Stomach (tissue), 9 donors: Measurements from ENCODE around the gene RABGAP1L. TPM values are rescaled to one million over a fixed set of nuclear protein-coding genes. Genes with fewer than 3 reads are reported as not detected.

Source experiments
- DNase-seq, 2 donors: peaks; one replicate each; pipeline versions ENCODE4 v3.0.0 to v3.0.0-alpha.2; 2013 to 2019
- H3K27ac ChIP-seq, 5 donors: fragments of 200-600 bp in 4 of 5; sonication (generic) in 4 of 5; one replicate each; pipeline ENCODE4 v1.5.1; 2013 to 2019; ENCODE audit warnings: mild to moderate bottlenecking in 1 of 5, moderate library complexity in 1 of 5
- H3K27me3 ChIP-seq, 3 donors: fragments of 200-600 bp; sonication (generic); one replicate each; pipeline ENCODE4 v1.5.1; 2017 to 2019; ENCODE audit warnings: mixed run types in 1 of 3
- H3K36me3 ChIP-seq, 4 donors: fragments of 200-600 bp; sonication (generic); 1 replicate in 3 of 4; 2 replicates in 1 of 4; pipeline ENCODE4 v1.5.1; 2016 to 2019
- H3K4me1 ChIP-seq, 4 donors: fragments of 200-600 bp; sonication (generic); one replicate each; pipeline ENCODE4 v1.5.1; 2016 to 2019
- H3K4me3 ChIP-seq, 4 donors: fragments of 200-600 bp; sonication (generic) in 3 of 4; one replicate each; pipeline ENCODE4 v1.5.1; 2016 to 2019; ENCODE audit warnings: mild to moderate bottlenecking in 1 of 4
- H3K9me3 ChIP-seq, 4 donors: fragments of 200-600 bp; sonication (generic); one replicate each; pipeline ENCODE4 v1.5.1; 2016 to 2019
- CTCF ChIP-seq, 7 experiments: fragments of 450-650 bp in 4 of 7; fragments of 200-600 bp in 3 of 7; sonication (generic) in 3 of 7; IDR thresholded peaks; one replicate each; pipeline ENCODE4 v1.5.1; 2016 to 2019; ENCODE audit warnings: antibody characterized with exemption in 7 of 7, control low read depth in 2 of 7, mild to moderate bottlenecking in 1 of 7
- EP300 ChIP-seq: sonication (generic); formaldehyde crosslinking; IDR thresholded peaks from one replicate; pipeline ENCODE4 v1.6.1; 2017; ENCODE audit warnings: antibody characterized with exemption
- POLR2A ChIP-seq, 4 donors: fragments of 450-650 bp; IDR thresholded peaks; one replicate each; pipeline ENCODE4 v1.6.1; 2016; ENCODE audit warnings: antibody characterized with exemption in 4 of 4, control low read depth in 2 of 4, mild to moderate bottlenecking in 1 of 4, moderate library complexity in 1 of 4
- POLR2AphosphoS5 ChIP-seq, 3 donors: sonication (generic); formaldehyde crosslinking; IDR thresholded peaks; one replicate each; pipeline ENCODE4 v1.6.1; 2016; ENCODE audit warnings: antibody characterized with exemption in 3 of 3
- WGBS, 5 donors: extraction: QIAGEN DNeasy Blood & Tissue Kit in 3 of 5; methylation state at CpG; one replicate each; pipeline versions ENCODE4 v1.1.5 to v1.1.7; 2013 to 2018; 5-methylcytosine and 5-hydroxymethylcytosine counted together
- intact Hi-C: fragments of 100-400 bp; cut with DNase I; formaldehyde crosslinking; loops from one replicate; pipeline ENCODE4 v1.15.1; 2023; ENCODE audit warnings: low total_unique reads
- polyA plus RNA-seq, 3 donors: library from polyadenylated mRNA; stranded (reverse); fragments of 200-250 nt; gene quantifications; one replicate each; pipeline ENCODE4 v1.2.3, GENCODE V29; 2013
- total RNA-seq, 5 donors: library from RNA; depleted of rRNA; stranded (reverse); fragments of >200 nt; gene quantifications; one replicate each; pipeline versions ENCODE4 v1.1.0 to v1.2.3, GENCODE V29; 2014 to 2016
- donor health status: healthy with polysubstance abuse.
- donor health status: Bipolar disorder and iron deficiency.
- donor health status: healthy.

RABGAP1L gene
- total and polyA plus RNA-seq, 8 donors: 14.2 to 238 (median 57.9) TPM

GRCh38 chr1:174964972-174965361 is 805.6 kb downstream of the RABGAP1L start:
- intact Hi-C loops: no loop called here
- peaks cover 36 to 69% (median 60%) of the 10 kb centered on the region in 4 donors for H3K4me1 ChIP-seq
- peak overlapping the region; percentile 58 to 81 (median 77) for H3K27ac ChIP-seq
- TF ChIP-seq CTCF (IDR thresholded peaks at IDR 0.05) (no peak), POLR2AphosphoS5 (IDR thresholded peaks at IDR 0.05) (peak in 1 of 3 donors; percentile 21)
- no peaks in the 10 kb centered on the region for H3K27me3 ChIP-seq
- peaks cover 0 to 9% (median 2%) of the 10 kb centered on the region in 4 donors for H3K36me3 ChIP-seq
- no peaks in the 10 kb centered on the region for H3K9me3 ChIP-seq
- DNase-seq: peak in 1 of 2 donors; percentile 49
- 6 to 39% (median 19%) methylated on average over 1 of the region's 1 CpG for WGBS, 5 donors
- peak overlapping the region in 2 of 4 donors; percentile 5 to 11 for H3K4me3 ChIP-seq

DNA sequence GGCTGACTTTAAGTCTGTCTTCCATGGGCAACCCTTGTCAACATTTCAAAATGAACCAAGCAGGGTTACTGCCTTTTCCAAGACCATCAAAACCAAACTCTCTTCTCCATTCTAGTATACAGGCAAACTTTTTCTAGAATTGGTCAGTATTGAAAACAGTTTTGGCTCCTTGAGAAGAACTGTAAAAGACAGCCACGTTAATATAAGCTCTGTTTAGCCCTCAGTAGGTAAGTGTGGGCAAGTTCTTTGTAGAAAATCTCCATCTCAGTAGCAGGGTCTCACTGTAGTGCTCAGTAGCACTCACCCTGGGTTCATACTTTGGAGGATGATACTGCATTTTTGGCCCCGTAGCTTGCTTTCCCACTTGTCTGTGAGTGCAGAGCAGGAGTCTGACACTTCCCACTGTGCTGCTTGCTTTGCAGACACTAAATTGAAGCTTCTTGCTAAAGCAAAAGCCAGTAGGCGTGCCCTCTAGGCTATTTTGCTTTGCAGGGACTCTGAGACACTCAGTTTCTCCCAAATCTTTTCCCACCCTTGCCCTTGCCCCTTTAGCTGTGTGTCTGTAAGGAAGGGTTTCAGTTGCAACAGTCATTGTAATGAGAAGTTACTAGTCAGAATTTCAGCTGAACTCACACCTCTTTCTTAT is 806.2 kb downstream of the RABGAP1L start:
- intact Hi-C loops: no loop called here
- Histone ChIP-seq H3K4me1 (peaks cover 36 to 69% (median 60%) of the 10 kb centered on the region in 4 donors), H3K27ac (peak overlapping the region; percentile 70 to 88 (median 78)), H3K9me3 (no peaks in the 10 kb centered on the region), H3K36me3 (peaks cover 0 to 12% (median 2%) of the 10 kb centered on the region in 4 donors), H3K27me3 (no peaks in the 10 kb centered on the region), H3K4me3 (peak overlapping the region in 1 of 4 donors; percentile 5)
- peak in 1 of 2 donors; percentile 32 for DNase-seq
- TF ChIP-seq POLR2A (IDR thresholded peaks at IDR 0.05) (no peak), POLR2AphosphoS5 (IDR thresholded peaks at IDR 0.05) (no peak), CTCF (IDR thresholded peaks at IDR 0.05) (no peak), EP300 (no peak)
- WGBS, 5 donors: 21 to 34% (median 29%) methylated on average over 3 of the region's 3 CpGs

DNA sequence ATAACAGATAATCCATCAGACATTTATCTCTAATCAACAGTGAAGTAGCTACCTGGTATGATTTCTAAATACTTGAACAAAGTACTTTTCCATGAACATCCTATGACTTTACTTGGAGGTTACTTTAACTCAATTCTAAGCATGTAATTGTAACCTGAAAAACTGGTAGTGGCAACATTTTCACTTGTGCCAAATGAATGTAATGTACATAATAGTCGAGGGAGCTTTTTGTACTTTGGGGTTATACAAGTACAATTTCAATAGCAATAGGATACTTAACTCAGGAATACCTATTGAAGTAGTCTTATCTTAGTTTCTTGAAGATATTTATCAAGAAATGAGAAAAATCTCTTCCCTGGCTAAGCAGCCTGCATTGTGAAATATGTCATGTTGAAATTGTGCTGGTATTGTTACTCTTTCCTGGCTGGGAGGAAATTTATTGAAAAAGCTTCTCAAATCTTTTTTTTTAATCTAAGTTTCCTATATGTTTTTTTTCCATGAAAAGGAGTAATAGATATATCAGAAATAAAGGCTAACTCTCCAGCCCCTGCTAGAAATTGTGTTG is 806.8 kb downstream of the RABGAP1L start:
- peak in 1 of 2 donors; percentile 79 for DNase-seq
- Histone ChIP-seq H3K27me3 (no peaks in the 10 kb centered on the region), H3K4me1 (peaks cover 36 to 69% (median 61%) of the 10 kb centered on the region in 4 donors), H3K27ac (peak overlapping the region in 4 of 5 donors; percentile 70 to 81 (median 78)), H3K9me3 (no peaks in the 10 kb centered on the region), H3K4me3 (no peak overlapping the region), H3K36me3 (peaks cover 0 to 12% (median 2%) of the 10 kb centered on the region in 4 donors)
- TF ChIP-seq CTCF (IDR thresholded peaks at IDR 0.05) (no peak), EP300 (no peak), POLR2A (IDR thresholded peaks at IDR 0.05) (no peak), POLR2AphosphoS5 (IDR thresholded peaks at IDR 0.05) (no peak)
- WGBS, 5 donors: 21 to 45% (median 34%) methylated on average over 1 of the region's 1 CpG
- intact Hi-C loops: no loop called here

GRCh38 chr1:174967845-174968705 is 808.8 kb downstream of the RABGAP1L start:
- no peak for TF ChIP-seq POLR2A (IDR thresholded peaks at IDR 0.05)
- no peak for TF ChIP-seq EP300
- no peak for TF ChIP-seq POLR2AphosphoS5 (IDR thresholded peaks at IDR 0.05)
- Histone ChIP-seq H3K27me3 (no peaks in the 10 kb centered on the region), H3K4me1 (peaks cover 43 to 79% (median 72%) of the 10 kb centered on the region in 4 donors), H3K9me3 (no peaks in the 10 kb centered on the region), H3K4me3 (no peak overlapping the region), H3K36me3 (peaks cover 0 to 12% (median 2%) of the 10 kb centered on the region in 4 donors), H3K27ac (peak overlapping the region in 4 of 5 donors; percentile 60 to 81 (median 78))
- intact Hi-C loops: no loop called here
- 53 to 63% (median 55%) methylated on average over 4 of the region's 4 CpGs for WGBS, 5 donors
- no peak for DNase-seq
